ENCODE data around the gene STK16. TPM values are rescaled to one million over a fixed set of nuclear protein-coding genes. Genes with fewer than 3 reads are reported as not detected.

Gene STK16
- total and polyA plus RNA-seq, 10 donors, result 17.0 to 47.6 (median 29.5) TPM

GRCh38 chr2:219220652-219221402, 24.5 kb upstream of the STK16 start:
- Histone ChIP-seq H3K27me3 (replicated peaks in 1 of 7) (no peaks in the 10 kb centered on the region), H3K36me3 (peaks cover 0 to 71% (median 61%) of the 10 kb centered on the region in 6 donors), H3K4me3 (no peak overlapping the region), H3K4me1 (peaks cover 23 to 71% (median 41%) of the 10 kb centered on the region in 6 donors), H3K27ac (no peak overlapping the region), H3K9me3 (no peaks in the 10 kb centered on the region)
- TF ChIP-seq POLR2AphosphoS5 (IDR thresholded peaks at IDR 0.05), result no peak
- no peak for DNase-seq
- intact Hi-C loops (cut with DNase I; ENCODE audit: low total_unique reads), result no loop called here
- WGBS, 5 donors, result 89 to 92% (median 91%) methylated on average over 19 of the region's 19 CpGs

DNA sequence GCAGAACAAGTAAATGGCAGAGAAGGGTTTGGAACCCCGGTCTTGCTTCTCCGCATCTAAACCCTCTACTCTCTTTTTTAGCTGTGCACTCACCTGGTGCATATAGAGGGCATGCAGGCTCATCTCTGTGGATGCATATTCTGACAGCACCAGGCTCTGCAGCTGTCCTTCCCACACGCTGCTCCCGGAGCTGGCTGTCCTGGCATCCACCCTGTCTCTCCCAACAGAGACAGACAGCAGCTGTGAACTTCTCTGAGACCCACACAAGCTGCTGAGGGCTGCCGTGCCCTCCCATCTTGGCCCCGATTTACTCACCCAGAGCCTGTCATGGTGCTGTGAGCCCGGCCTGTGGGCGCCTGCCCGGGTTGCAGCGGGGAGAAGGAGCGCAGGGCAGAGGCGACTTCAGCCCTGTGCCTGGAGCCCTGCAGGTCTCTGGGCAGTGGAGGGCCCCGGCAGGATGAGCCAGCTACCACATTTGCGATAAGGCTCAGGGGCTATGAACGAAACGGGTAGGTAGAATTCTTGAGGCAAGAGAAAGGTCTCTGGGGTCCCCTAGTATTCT, 23.2 kb upstream of the STK16 start:
- intact Hi-C loops (cut with DNase I; ENCODE audit: low total_unique reads), result no loop called here
- H3K27me3 ChIP-seq (replicated peaks in 1 of 7), result no peaks in the 10 kb centered on the region
- TF ChIP-seq POLR2AphosphoS5 (IDR thresholded peaks at IDR 0.05), result peak in 1 of 3 donors; percentile 30
- no peak for TF ChIP-seq CTCF (IDR thresholded peaks at IDR 0.05 in 8 of 11, conservative IDR thresholded peaks at IDR 0.05 in 3 of 11)
- no peak for TF ChIP-seq POLR2A (IDR thresholded peaks at IDR 0.05)
- H3K9me3 ChIP-seq, result no peaks in the 10 kb centered on the region
- no peak overlapping the region for H3K4me3 ChIP-seq
- H3K27ac ChIP-seq, result no peak overlapping the region
- H3K4me1 ChIP-seq, result peaks cover 23 to 76% (median 46%) of the 10 kb centered on the region in 6 donors
- 93 to 97% (median 95%) methylated on average over 11 to 16 of the region's 16 CpGs for WGBS, 5 donors
- H3K36me3 ChIP-seq, result peaks cover 0 to 78% (median 68%) of the 10 kb centered on the region in 6 donors
- DNase-seq, result peak; percentile 71

DNA sequence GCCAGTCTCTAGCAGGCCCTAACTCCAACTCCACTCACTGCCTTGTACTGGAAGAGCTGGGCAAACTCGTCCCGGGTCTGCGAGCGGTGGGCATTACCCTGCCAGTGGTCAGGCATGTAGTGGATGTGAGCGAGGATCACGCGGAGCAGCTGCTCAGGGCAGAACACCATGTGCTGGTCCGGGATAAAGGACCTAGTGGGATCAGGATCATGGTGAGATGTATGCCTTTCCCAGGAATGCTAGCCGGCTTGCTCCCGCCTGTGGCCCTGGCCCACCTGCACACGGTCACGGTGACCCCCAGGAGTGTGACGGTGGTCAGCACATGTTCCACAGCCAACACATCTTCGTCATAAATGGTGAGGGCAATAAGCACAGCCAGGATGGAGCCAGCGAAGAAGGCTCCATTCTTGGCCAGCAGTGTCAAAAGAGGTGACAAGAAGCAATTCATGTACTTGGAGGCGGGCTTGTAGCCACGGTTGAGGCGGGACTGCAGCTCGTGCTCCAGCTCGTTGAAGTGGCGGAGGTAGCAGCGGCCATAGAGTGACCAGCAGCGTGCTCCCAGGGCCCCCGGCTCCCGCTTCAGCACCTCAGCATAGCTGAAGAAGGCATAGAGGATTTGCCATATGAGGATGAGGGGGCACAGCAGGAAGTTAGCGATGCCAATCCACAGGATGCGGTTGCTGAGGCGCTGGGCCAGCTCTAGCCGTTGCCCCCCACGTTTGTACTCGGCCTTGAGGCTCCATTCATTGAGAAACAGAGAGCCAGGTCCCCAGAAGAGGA, 21.3 kb upstream of the STK16 start:
- no peak overlapping the region for H3K27ac ChIP-seq
- H3K4me3 ChIP-seq, result no peak overlapping the region
- no peak for DNase-seq
- 91 to 95% (median 92%) methylated on average over 27 to 31 of the region's 31 CpGs for WGBS, 5 donors
- intact Hi-C loops (cut with DNase I; ENCODE audit: low total_unique reads), result no loop called here
- peaks cover 20 to 76% (median 45%) of the 10 kb centered on the region in 6 donors for H3K4me1 ChIP-seq
- no peak for TF ChIP-seq CTCF (IDR thresholded peaks at IDR 0.05 in 8 of 11, conservative IDR thresholded peaks at IDR 0.05 in 3 of 11)
- TF ChIP-seq POLR2A (IDR thresholded peaks at IDR 0.05), result no peak
- no peak for TF ChIP-seq POLR2AphosphoS5 (IDR thresholded peaks at IDR 0.05)
- H3K27me3 ChIP-seq (replicated peaks in 1 of 7), result no peaks in the 10 kb centered on the region
- H3K36me3 ChIP-seq, result peaks cover 0 to 86% (median 68%) of the 10 kb centered on the region in 6 donors
- no peaks in the 10 kb centered on the region for H3K9me3 ChIP-seq

- Histone ChIP-seq H3K27me3 (replicated peaks in 1 of 7) (no peaks in the 10 kb centered on the region), H3K4me3 (peak overlapping the region in 1 of 8 donors; percentile 2), H3K36me3 (peaks cover 0 to 75% (median 62%) of the 10 kb centered on the region in 6 donors), H3K4me1 (peaks cover 12 to 66% (median 36%) of the 10 kb centered on the region in 6 donors), H3K27ac (peak overlapping the region in 5 of 8 donors; percentile 26 to 72 (median 67)), H3K9me3 (no peaks in the 10 kb centered on the region)
- 42 to 74% (median 52%) methylated on average over 3 of the region's 3 CpGs for WGBS, 5 donors
- peak in 1 of 3 donors; percentile 61 for TF ChIP-seq POLR2AphosphoS5 (IDR thresholded peaks at IDR 0.05)
- no peak for TF ChIP-seq CTCF (IDR thresholded peaks at IDR 0.05 in 8 of 11, conservative IDR thresholded peaks at IDR 0.05 in 3 of 11)
- no peak for DNase-seq
- intact Hi-C loops (cut with DNase I; ENCODE audit: low total_unique reads), result loop anchor here (5.0 kb wide), 1 partner anchor 52 kb away; the partner anchor contains the start of gene DNAJB2
Measured at GRCh38 chr2:219225350-219225749, 19.9 kb upstream of the STK16 start.
